GM12878 (cell line): ENCODE data around the gene ASPG. TPM values are rescaled to one million over a fixed set of nuclear protein-coding genes. Genes with fewer than 3 reads are reported as not detected.

Experiments
- ATAC-seq: fragments of 200-7000 bp; cut with Tn5 transposase; 3 replicates; pipeline ENCODE4 v1.9.1; 2020; ENCODE audit warnings: mild to moderate bottlenecking, moderate library complexity
- BruUV-seq: library from RNA; stranded (reverse); fragments of 400-500 nt; replicated peaks from 2 replicates; lab custom pipeline; 2021; lab: Mats Ljungman, UMichigan
- CTCF ChIA-PET: fragments of 300-600 bp; sonication (Branson Sonifier 250); formaldehyde crosslinking; extraction: SDS; loops from one replicate; lab custom pipeline; 2021; ENCODE audit warnings: inconsistent platforms; lab: Yijun Ruan, JAX
- POLR2A ChIA-PET: fragments of 350-600 bp; formaldehyde crosslinking; extraction: SDS; loops from one replicate; lab custom pipeline; 2021; ENCODE audit warnings: inconsistent platforms; lab: Charles Lee
- RAD21 ChIA-PET: fragments of 300-600 bp; sonication (Branson Sonifier 250); formaldehyde crosslinking; loops from one replicate; lab custom pipeline; 2023; ENCODE audit warnings: antibody characterized with exemption; ENCODE audit not compliant: unreplicated experiment; lab: Charles Lee
- SMC1A ChIA-PET: fragments of 300-600 bp; sonication (Branson Sonifier 250); formaldehyde crosslinking; loops from one replicate; lab custom pipeline; 2023; ENCODE audit not compliant: unreplicated experiment, uncharacterized antibody; lab: Charles Lee
- DNase-seq: peaks from one replicate; pipeline ENCODE4 v3.0.0-alpha.2; 2011; ENCODE audit warnings: low read depth, low spot score
- FAIRE-seq: peaks from 3 replicates; lab custom pipeline; 2011; peaks lifted over from hg19 to GRCh38; lab: Jason Lieb, UNC
- H2AFZ ChIP-seq: 2 replicates; pipeline ENCODE4 v1.6.0; 2011; ENCODE audit warnings: low read depth, low read length, control low read depth; ENCODE audit not compliant: control insufficient read depth
- H3K27ac ChIP-seq: 2 replicates; pipeline ENCODE4 v1.5.1; 2011; ENCODE audit warnings: control low read depth; ENCODE audit not compliant: control insufficient read depth, insufficient read depth
- H3K27me3 ChIP-seq, 2 experiments: replicated peaks in 1 of 2; 2 replicates each; pipeline versions ENCODE4 v1.6.0 to v1.6.1; 2011; ENCODE audit warnings: low read length in 1 of 2; ENCODE audit not compliant: control insufficient read depth in 2 of 2, insufficient read depth in 2 of 2
- H3K36me3 ChIP-seq, 2 experiments: 2 replicates each; pipeline ENCODE4 v1.5.1; 2011; ENCODE audit warnings: low read length in 1 of 2; ENCODE audit not compliant: control insufficient read depth in 2 of 2, insufficient read depth in 2 of 2
- H3K4me1 ChIP-seq: 2 replicates; pipeline ENCODE4 v1.6.1; 2011; ENCODE audit warnings: mild to moderate bottlenecking, low read length, moderate library complexity, mixed read lengths; ENCODE audit not compliant: control insufficient read depth, insufficient read depth
- H3K4me2 ChIP-seq: 2 replicates; pipeline ENCODE4 v1.6.0; 2011; ENCODE audit warnings: control low read depth; ENCODE audit not compliant: control insufficient read depth, insufficient read depth
- H3K4me3 ChIP-seq: fragments of 200-600 bp; sonication (generic); 2 replicates; pipeline ENCODE4 v1.5.1; 2016
- H3K79me2 ChIP-seq: 2 replicates; pipeline ENCODE4 v1.6.0; 2011; ENCODE audit warnings: low read length; ENCODE audit not compliant: control insufficient read depth, insufficient read depth
- H3K9ac ChIP-seq: 2 replicates; pipeline ENCODE4 v1.8.0; 2011; ENCODE audit warnings: low read length, control low read depth, mixed read lengths; ENCODE audit not compliant: control insufficient read depth, insufficient read depth
- H3K9me3 ChIP-seq: replicated peaks from 3 replicates; pipeline ENCODE4 v1.5.1; 2011; ENCODE audit warnings: mild to moderate bottlenecking, low read length; ENCODE audit not compliant: control insufficient read depth, insufficient read depth
- H4K20me1 ChIP-seq: 2 replicates; pipeline ENCODE4 v1.6.0; 2011; ENCODE audit not compliant: control insufficient read depth, insufficient read depth
- DPF2 ChIP-seq: fragments of 450-650 bp; IDR thresholded peaks from 2 replicates; pipeline ENCODE4 v1.6.1; 2017; ENCODE audit warnings: mild to moderate bottlenecking
- MEF2B ChIP-seq: fragments of 450-650 bp; IDR thresholded peaks from 2 replicates; pipeline ENCODE4 v1.6.1; 2018; ENCODE audit warnings: mild to moderate bottlenecking, moderate library complexity; ENCODE audit not compliant: partially characterized antibody, poor library complexity, severe bottlenecking
- MXI1 ChIP-seq: fragments of 150-350 bp; IDR thresholded peaks from 2 replicates; pipeline ENCODE4 v1.6.1; 2011; ENCODE audit warnings: low read depth, mild to moderate bottlenecking, inconsistent platforms, low read length, improper control_type of control experiment
- NBN ChIP-seq: fragments of 450-650 bp; IDR thresholded peaks from 2 replicates; pipeline ENCODE4 v1.6.1; 2016
- POLR2AphosphoS2 ChIP-seq: IDR thresholded peaks from 2 replicates; pipeline ENCODE4 v1.6.1; 2011; ENCODE audit warnings: low read depth, mild to moderate bottlenecking, low read length, improper control_type of control experiment, moderate library complexity
- RAD21 ChIP-seq: IDR thresholded peaks from 2 replicates; pipeline ENCODE4 v1.6.1; 2011; ENCODE audit warnings: mild to moderate bottlenecking, low read depth, low read length, moderate library complexity; ENCODE audit not compliant: insufficient read depth
- ZNF384 ChIP-seq: IDR thresholded peaks from 2 replicates; pipeline ENCODE4 v1.6.1; 2012; ENCODE audit warnings: low read depth, mild to moderate bottlenecking, low read length, improper control_type of control experiment, borderline replicate concordance
- WGBS: methylation state at CpG from one replicate; pipeline ENCODE4 v1.1.6; 2016; ENCODE audit warnings: low lambda C conversion rate; ENCODE audit not compliant: insufficient replicate concordance, insufficient coverage; ENCODE audit errors: missing lambda C conversion rate; 5-methylcytosine and 5-hydroxymethylcytosine counted together
- in situ Hi-C: fragments of 300-500 bp; cut with MboI; formaldehyde crosslinking; loops from 9 replicates; pipeline ENCODE4 v1.14.3; 2018; ENCODE audit warnings: mixed read lengths
- intact Hi-C: fragments of 100-400 bp; cut with micrococcal nuclease; formaldehyde crosslinking; loops from one replicate; pipeline ENCODE4 v1.14.2; 2022; ENCODE audit not compliant: unreplicated experiment
- polyA plus RNA-seq, 11 experiments: library from polyadenylated mRNA; depleted of rRNA in 4 of 11; unstranded in 6 of 11; stranded (reverse) in 5 of 11; fragments of >200 nt; fragmentation: Nextera tagmentation in 4 of 11; fragmentation: Illumina TruSeq in 1 of 11; extraction: Ambion mirVana in 4 of 11; extraction: Trizol in 1 of 11; gene quantifications; 1 replicate in 1 of 11; 2 replicates in 10 of 11; pipeline versions ENCODE4 v1.2.1 to v1.2.3, GENCODE V29; 2011 to 2016; ENCODE audit warnings: inconsistent platforms in 2 of 11, missing spikeins in 2 of 11, low read depth in 1 of 11
- total RNA-seq, 4 experiments: library from RNA; depleted of rRNA in 3 of 4; stranded (reverse); fragments of >200 nt in 3 of 4; fragmentation: Illumina TruSeq in 1 of 4; extraction: Trizol in 1 of 4; gene quantifications; 2 replicates each; pipeline versions ENCODE4 v1.2.1 to v1.2.3, GENCODE V29; 2013 to 2021
- TF ChIP-seq, protein P1 (sequence below): fragments of 450-650 bp; IDR thresholded peaks from 2 replicates; pipeline ENCODE4 v1.6.1; 2017; ENCODE audit warnings: mild to moderate bottlenecking, moderate library complexity
- TF ChIP-seq, protein P2 (sequence below): fragments of 450-650 bp; IDR thresholded peaks from 2 replicates; pipeline ENCODE4 v1.6.1; 2017; ENCODE audit warnings: mild to moderate bottlenecking, low read depth, inconsistent platforms; ENCODE audit not compliant: poor library complexity, severe bottlenecking
- TF ChIP-seq, protein P3 (sequence below): fragments of 450-650 bp; IDR thresholded peaks from 2 replicates; pipeline ENCODE4 v1.6.1; 2017; ENCODE audit warnings: low read depth, mild to moderate bottlenecking, moderate library complexity

ASPG gene
- total and polyA plus RNA-seq, 10 of the 15 experiments (the other 5 are each of a cell fraction or from before 2014, with no cell fraction given): not detected

DNA sequence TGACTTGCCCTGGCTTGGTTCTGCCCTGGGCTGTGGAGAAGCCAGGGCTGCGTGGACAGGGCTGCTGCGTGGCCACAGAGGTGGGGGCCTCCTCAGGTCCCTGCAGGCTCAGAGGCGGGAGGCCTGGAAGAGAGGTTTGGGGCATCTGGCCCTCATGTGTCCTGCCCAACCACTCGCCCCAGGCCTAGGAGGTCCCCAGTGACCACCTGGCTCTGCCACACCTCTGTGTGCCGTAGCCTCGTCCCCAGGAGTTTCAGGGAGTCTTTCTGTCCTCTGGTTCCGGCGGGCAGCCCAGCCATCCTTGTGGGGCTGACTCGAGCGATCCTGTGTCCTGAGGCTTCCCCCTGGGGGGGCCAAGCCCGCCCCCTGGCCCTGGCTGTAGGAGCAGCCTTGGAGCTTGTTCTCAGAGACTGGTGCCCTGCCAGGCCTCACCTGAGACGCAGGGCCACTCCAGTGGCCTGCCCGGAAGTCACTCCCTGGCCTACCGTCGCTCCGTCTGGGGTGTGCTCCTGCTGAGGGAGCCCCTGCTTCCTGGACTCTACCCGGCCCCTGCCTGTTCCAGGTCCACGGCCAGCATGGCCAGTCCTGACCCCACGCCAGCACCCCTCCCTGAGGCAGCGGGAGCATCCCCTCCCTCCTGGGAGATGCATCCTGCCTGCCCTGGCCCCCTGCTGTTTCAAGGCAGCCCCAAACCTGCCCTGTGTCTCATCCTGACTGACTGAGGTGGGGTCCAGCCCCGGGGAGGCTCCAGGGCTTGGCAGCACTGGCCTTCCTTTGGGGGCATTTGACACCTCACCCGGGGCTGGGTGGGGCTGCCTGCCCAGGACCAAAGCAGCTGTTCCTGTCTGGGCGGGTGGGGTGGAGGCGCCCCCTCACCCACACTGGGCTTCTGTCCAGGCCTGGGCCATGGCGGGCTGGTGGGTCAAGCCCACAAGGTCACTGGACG, 13.9 kb downstream of the ASPG start:
- Histone ChIP-seq H3K4me3 (no peak overlapping the region), H2AFZ (no peak overlapping the region), H3K79me2 (no peaks in the 10 kb centered on the region), H3K4me2 (no peak overlapping the region), H4K20me1 (no peaks in the 10 kb centered on the region), H3K9ac (no peak overlapping the region), H3K4me1 (no peaks in the 10 kb centered on the region), H3K36me3 (no peaks in the 10 kb centered on the region), H3K27me3 (0 out of 4 replicates have a peak, but pooled peaks cover 0 to 1% of the 10 kb centered on the region in 2 experiments), H3K27ac (no peak overlapping the region), H3K9me3 (no peaks in the 10 kb centered on the region)
- SMC1A ChIA-PET: no interaction called here
- in situ Hi-C loops: no loop called here
- TF ChIP-seq, protein P1, sequence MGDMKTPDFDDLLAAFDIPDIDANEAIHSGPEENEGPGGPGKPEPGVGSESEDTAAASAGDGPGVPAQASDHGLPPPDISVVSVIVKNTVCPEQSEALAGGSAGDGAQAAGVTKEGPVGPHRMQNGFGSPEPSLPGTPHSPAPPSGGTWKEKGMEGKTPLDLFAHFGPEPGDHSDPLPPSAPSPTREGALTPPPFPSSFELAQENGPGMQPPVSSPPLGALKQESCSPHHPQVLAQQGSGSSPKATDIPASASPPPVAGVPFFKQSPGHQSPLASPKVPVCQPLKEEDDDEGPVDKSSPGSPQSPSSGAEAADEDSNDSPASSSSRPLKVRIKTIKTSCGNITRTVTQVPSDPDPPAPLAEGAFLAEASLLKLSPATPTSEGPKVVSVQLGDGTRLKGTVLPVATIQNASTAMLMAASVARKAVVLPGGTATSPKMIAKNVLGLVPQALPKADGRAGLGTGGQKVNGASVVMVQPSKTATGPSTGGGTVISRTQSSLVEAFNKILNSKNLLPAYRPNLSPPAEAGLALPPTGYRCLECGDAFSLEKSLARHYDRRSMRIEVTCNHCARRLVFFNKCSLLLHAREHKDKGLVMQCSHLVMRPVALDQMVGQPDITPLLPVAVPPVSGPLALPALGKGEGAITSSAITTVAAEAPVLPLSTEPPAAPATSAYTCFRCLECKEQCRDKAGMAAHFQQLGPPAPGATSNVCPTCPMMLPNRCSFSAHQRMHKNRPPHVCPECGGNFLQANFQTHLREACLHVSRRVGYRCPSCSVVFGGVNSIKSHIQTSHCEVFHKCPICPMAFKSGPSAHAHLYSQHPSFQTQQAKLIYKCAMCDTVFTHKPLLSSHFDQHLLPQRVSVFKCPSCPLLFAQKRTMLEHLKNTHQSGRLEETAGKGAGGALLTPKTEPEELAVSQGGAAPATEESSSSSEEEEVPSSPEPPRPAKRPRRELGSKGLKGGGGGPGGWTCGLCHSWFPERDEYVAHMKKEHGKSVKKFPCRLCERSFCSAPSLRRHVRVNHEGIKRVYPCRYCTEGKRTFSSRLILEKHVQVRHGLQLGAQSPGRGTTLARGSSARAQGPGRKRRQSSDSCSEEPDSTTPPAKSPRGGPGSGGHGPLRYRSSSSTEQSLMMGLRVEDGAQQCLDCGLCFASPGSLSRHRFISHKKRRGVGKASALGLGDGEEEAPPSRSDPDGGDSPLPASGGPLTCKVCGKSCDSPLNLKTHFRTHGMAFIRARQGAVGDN: no peak
- TF ChIP-seq MXI1 (no peak), ZNF384 (no peak), POLR2AphosphoS2 (no peak), RAD21 (no peak), NBN (no peak), DPF2 (no peak), MEF2B (no peak)
- TF ChIP-seq, protein P2, sequence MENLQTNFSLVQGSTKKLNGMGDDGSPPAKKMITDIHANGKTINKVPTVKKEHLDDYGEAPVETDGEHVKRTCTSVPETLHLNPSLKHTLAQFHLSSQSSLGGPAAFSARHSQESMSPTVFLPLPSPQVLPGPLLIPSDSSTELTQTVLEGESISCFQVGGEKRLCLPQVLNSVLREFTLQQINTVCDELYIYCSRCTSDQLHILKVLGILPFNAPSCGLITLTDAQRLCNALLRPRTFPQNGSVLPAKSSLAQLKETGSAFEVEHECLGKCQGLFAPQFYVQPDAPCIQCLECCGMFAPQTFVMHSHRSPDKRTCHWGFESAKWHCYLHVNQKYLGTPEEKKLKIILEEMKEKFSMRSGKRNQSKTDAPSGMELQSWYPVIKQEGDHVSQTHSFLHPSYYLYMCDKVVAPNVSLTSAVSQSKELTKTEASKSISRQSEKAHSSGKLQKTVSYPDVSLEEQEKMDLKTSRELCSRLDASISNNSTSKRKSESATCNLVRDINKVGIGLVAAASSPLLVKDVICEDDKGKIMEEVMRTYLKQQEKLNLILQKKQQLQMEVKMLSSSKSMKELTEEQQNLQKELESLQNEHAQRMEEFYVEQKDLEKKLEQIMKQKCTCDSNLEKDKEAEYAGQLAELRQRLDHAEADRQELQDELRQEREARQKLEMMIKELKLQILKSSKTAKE: no peak
- TF ChIP-seq, protein P3, sequence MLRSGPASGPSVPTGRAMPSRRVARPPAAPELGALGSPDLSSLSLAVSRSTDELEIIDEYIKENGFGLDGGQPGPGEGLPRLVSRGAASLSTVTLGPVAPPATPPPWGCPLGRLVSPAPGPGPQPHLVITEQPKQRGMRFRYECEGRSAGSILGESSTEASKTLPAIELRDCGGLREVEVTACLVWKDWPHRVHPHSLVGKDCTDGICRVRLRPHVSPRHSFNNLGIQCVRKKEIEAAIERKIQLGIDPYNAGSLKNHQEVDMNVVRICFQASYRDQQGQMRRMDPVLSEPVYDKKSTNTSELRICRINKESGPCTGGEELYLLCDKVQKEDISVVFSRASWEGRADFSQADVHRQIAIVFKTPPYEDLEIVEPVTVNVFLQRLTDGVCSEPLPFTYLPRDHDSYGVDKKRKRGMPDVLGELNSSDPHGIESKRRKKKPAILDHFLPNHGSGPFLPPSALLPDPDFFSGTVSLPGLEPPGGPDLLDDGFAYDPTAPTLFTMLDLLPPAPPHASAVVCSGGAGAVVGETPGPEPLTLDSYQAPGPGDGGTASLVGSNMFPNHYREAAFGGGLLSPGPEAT: no peak
- WGBS: 24% methylated on average over 26 of the region's 26 CpGs
- intact Hi-C loops: no loop called here
- no TSS peak for BruUV-seq
- DNase-seq (no peak), ATAC-seq (no peak), FAIRE-seq (no peak)
- RAD21 ChIA-PET: no interaction called here
- CTCF ChIA-PET: no interaction called here
- POLR2A ChIA-PET: no interaction called here
